Epithelial cell of proximal tubule (primary cell): Measurements from ENCODE around the gene SGCD. TPM values are rescaled to one million over a fixed set of nuclear protein-coding genes. Genes with fewer than 3 reads are reported as not detected.

Experiments used
- DNase-seq: peaks from one replicate; pipeline ENCODE4 v3.0.0-alpha.2; 2011; ENCODE audit warnings: low read depth
- H3K4me3 ChIP-seq: 2 replicates; pipeline ENCODE4 v1.5.1; 2011; ENCODE audit warnings: low read depth, mild to moderate bottlenecking, low read length
- total RNA-seq: library from RNA; depleted of rRNA; stranded (reverse); fragments of >200 nt; gene quantifications from 2 replicates; pipeline ENCODE4 v1.2.3, GENCODE V29; 2015
- TF ChIP-seq, protein P1 (sequence below): conservative IDR thresholded peaks from 2 replicates; pipeline ENCODE4 v1.5.1; 2012; ENCODE audit warnings: low read depth, mild to moderate bottlenecking, low read length

Gene SGCD
- total RNA-seq, 1 donor from 2014 or later, result 0.06 TPM

DNA sequence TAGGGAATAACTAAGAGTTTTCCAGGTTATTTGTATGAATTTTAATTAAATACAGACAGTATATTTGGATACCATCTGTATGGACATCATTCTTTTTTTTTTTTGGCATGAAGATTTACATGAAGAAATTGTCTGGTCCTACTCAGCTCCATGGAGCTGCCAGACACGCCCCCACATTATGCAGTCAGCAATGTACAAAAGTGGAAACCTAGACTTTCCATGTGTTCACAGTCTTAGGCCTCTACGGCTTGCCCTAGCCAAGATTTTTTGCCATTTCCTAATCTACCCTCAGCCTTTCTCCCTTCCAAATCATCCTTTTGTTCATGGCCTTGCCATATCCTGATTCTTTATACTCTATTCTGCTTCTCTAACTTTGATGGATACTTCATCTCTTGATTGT lies 207.1 kb downstream of the SGCD start:
- H3K4me3 ChIP-seq, result no peak overlapping the region
- DNase-seq, result no peak
- TF ChIP-seq, protein P1, sequence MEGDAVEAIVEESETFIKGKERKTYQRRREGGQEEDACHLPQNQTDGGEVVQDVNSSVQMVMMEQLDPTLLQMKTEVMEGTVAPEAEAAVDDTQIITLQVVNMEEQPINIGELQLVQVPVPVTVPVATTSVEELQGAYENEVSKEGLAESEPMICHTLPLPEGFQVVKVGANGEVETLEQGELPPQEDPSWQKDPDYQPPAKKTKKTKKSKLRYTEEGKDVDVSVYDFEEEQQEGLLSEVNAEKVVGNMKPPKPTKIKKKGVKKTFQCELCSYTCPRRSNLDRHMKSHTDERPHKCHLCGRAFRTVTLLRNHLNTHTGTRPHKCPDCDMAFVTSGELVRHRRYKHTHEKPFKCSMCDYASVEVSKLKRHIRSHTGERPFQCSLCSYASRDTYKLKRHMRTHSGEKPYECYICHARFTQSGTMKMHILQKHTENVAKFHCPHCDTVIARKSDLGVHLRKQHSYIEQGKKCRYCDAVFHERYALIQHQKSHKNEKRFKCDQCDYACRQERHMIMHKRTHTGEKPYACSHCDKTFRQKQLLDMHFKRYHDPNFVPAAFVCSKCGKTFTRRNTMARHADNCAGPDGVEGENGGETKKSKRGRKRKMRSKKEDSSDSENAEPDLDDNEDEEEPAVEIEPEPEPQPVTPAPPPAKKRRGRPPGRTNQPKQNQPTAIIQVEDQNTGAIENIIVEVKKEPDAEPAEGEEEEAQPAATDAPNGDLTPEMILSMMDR, result no peak

DNA sequence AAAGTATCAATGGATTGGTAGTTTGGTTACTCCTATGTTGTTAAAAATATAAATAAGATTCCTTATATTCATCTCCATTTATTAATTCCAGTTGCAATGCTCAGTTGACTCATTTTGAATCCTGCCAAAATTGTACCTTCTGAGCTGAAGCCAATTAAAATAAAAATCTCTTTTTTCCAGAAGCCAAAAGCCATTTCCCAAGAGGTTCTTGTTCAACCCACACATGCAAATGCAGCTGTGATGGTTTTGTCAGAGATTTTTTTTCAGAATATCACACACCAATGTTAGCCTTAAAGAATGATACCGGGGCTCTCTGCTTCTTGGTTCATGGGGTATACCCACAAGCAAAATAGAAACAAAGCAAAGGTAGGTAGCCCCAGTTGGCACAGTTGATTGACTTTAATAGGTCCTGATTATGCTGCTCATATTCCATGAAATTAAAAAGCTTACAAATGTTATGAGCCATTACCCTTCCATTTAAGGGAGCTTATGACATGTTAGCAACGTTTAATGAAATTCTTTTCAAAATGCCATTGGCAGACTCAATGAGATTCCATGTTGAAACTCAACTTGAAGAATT lies 208.0 kb downstream of the SGCD start:
- DNase-seq, result no peak
- H3K4me3 ChIP-seq, result no peak overlapping the region
- TF ChIP-seq, protein P1, result no peak

DNA sequence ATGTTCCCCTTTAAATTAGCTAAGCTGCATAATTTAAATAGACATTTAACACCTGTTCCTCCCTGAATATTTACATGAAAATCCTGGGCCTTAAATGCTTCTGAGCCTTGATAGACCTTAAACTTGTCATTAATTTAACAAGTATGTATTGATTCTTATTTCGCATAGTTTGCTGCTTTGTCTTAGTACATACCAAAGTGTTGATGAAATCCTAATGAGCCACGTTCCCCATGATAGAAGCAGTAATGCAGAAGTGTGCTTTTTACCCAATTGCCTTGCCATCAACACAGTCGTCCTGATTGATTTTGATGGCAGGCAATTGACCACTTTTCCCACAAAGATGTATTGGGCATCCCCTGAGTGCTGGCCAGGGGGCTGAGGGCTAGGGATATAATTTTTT lies 213.5 kb downstream of the SGCD start:
- DNase-seq, result no peak
- TF ChIP-seq, protein P1, result no peak

DNA sequence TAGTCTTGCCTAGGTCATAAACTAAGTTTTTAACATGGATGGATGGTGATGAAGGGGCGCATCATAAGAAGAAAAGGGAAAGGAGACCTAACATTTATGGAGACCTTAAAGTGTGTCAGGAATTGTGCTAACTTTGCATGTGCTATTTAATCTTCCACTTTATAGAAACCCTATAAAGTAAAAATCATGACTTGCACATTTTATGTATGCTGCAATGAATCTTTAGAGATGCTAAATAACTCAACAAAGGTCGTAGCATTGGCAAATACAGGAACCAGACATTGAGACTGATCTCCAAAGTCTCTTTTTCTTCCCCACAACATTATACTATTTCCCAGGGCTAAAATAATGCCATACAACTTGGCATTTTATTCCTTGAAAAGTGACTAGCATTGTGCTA lies 214.6 kb downstream of the SGCD start:
- no peak for DNase-seq
- no peak overlapping the region for H3K4me3 ChIP-seq
- TF ChIP-seq, protein P1, result no peak

More for the DNA sequence above, 213.5 kb downstream of the SGCD start:
- H3K4me3 ChIP-seq, result no peak overlapping the region

DNA sequence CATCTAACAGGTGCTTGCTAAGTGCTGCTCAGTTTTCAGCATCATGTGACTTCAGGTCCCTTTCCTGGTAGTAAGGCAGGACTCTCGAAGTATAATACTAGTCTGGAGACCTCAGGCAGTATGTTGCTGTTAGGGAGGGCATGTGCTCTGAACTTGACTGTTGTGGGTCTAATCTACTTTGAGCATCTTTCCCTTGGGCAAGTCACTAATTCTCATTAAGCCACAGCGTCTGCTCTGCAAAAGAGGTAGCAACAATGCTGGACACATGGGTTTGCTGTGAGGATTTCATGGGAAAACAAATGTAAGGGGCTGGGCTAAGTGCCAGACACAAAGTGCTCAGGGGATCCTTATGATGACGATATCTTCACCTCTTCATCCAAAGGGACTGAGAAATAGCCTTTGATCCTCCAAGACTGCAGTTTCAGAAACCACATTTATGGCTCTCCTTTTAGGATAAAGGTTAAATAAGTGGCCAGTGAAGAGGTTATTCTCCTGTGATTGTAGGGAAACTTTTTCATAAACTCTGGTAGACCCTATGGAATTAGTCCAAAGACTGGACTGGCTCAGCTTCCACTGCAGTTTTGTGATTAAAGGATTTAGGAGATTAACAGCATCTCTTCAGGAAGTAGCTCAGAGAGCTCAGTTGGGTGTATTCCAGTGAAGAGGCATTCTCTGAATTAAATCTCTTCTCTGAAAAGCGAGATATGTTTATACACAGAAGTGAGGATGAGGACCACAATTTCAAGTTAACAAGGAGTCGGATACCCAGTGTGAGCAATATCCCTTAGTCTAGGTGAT lies 216.6 kb downstream of the SGCD start:
- H3K4me3 ChIP-seq, result no peak overlapping the region
- no peak for DNase-seq
- TF ChIP-seq, protein P1, result no peak

DNA sequence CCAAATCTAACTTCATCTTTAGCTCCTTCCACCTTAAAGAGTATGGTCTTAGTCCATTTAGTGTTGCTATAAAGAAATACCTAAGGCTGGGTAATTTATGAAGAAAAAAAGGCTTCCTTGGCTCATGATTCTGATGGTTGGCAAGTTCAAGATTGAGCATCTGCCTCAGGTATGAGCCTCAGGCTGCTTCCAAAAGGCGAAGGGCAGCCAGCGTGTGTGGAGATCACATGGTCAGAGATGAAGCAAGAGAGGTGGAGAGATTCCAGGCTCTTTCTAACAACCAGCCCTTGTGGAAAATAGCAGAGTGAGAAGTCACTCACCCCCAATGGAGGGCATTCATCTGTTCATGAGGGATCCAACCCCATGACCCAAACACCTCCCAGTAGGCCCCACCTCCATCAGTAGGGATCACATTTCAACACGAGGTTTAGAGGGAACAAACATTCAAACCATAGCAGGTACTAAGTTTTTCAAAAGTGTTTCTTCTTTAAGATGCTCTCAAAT lies 225.9 kb downstream of the SGCD start:
- TF ChIP-seq, protein P1, result no peak
- no peak overlapping the region for H3K4me3 ChIP-seq
- DNase-seq, result no peak
